Measurements from ENCODE around the gene CCNF.

GRCh38 chr16:2490190-2491105 is 61.2 kb downstream of the CCNF start:
- TF ChIP-seq, protein P1, sequence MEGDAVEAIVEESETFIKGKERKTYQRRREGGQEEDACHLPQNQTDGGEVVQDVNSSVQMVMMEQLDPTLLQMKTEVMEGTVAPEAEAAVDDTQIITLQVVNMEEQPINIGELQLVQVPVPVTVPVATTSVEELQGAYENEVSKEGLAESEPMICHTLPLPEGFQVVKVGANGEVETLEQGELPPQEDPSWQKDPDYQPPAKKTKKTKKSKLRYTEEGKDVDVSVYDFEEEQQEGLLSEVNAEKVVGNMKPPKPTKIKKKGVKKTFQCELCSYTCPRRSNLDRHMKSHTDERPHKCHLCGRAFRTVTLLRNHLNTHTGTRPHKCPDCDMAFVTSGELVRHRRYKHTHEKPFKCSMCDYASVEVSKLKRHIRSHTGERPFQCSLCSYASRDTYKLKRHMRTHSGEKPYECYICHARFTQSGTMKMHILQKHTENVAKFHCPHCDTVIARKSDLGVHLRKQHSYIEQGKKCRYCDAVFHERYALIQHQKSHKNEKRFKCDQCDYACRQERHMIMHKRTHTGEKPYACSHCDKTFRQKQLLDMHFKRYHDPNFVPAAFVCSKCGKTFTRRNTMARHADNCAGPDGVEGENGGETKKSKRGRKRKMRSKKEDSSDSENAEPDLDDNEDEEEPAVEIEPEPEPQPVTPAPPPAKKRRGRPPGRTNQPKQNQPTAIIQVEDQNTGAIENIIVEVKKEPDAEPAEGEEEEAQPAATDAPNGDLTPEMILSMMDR (IDR thresholded peaks at IDR 0.05) = no peak
- TF ChIP-seq POLR2A (IDR thresholded peaks at IDR 0.05) = no peak

Measured in body of pancreas (tissue), 4 donors.